Astrocyte of the hippocampus (primary cell): ENCODE data around the gene SCN1B.

Experiments used
- DNase-seq: peaks from one replicate; pipeline ENCODE4 v3.0.0; 2011; ENCODE audit warnings: low read depth, low spot score

SCN1B gene

GRCh38 chr19:35074426-35075201 lies 44.3 kb downstream of the SCN1B start:
- no peak for DNase-seq

DNA sequence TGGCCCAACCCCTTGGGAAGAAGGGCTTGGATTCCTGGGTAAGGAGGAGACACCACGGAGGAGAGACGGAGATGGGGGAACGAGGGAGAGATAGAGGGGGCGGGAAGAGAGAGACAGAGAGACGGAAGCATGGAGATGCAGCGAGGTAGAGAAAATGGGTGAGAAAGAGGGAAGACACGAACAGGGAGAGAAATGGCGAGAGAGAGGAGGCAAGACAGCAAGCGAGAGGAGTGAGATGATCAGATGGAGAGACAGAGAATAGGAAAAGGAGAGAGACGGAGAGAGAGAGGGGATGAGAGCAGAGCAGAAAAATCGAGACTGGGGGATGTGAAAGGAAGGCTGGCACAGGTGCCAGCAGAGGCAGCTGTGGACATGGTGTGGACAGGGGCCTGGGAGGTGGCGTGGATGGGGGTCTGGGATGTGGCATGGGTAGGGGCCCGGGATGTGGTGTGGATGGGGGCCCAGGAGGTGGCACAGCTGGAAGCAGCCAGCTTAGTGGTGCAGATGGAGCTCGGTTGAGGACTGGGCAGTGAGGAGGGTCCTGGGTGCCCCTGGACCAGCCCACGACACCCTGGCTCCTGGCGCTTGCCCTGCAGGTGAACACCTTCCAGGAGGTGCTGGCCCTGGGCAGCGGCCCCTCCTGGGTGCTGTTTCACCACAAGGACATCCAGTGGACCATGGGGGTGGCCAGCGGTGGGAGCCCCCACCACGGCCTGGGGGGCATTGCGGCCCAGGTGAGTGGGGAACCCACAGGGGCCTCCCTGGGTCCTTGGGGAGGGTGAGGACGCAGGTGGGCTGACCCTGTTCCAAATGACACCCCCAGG lies 45.1 kb downstream of the SCN1B start:
- no peak for DNase-seq

- no peak for DNase-seq
Measured at GRCh38 chr19:35076026-35076370, 45.7 kb downstream of the SCN1B start.

DNA sequence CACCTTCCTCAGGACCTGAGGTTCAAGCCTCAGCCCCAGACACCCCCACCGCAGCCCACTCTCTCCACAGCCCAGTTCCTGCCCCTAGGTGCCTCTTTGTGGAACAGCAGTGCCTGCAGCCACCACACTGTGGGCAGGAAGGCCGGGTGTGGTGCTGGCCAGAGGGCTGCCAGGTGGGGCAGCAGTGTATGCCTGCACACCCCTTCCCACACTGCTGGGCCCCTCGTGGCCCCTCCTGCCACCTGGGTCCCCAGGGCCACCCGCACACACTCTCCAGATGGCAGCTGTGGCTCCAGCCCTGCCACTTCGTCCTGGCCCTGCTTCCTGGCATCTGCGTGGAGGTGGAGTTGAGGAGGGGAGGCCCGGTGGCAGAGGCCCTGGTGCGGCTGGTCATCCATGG lies 46.4 kb downstream of the SCN1B start:
- DNase-seq = no peak

- no peak for DNase-seq
Measured at GRCh38 chr19:35077411-35078223, 47.3 kb downstream of the SCN1B start.

DNA sequence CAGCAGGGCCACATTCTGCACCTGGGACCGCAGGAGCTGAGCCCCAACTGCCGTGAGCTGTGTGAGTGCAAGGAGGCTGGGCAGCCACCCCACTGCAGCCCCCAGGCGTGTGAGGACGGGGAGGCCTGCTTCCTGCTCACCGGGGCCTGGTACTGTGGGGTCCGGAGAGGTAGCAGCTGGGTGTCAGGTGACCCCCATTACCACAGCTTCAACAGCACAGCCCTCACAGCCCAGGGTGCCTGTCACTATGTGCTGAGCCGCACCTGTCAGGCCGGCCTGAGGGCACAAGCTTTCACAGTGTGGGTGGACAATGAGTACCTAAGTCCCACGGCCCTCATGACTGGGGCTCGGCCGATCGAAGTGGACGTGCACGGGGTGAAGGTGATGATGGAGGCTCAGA lies 49.6 kb downstream of the SCN1B start:
- DNase-seq = no peak

GRCh38 chr19:35080613-35081170 lies 50.4 kb downstream of the SCN1B start:
- no peak for DNase-seq

DNA sequence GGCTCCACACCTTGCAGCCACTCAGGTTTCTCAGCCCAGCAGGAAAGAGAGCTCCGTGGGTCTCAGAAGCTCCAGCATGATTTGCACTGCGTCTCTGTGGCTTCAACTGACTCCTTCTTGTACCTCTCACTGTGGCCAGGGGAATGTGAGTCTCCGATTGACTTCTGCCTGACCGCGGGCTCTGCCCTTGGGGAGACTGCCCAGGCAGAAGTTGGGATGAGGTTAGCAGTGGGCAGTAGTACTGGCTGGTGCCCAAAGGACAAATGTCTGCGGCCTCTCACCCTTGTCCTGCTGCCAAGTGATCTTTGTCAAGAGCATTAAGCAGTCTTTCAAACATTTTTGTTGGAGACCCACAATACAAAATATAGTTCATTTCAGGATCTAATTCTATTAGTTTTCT lies 50.9 kb downstream of the SCN1B start:
- DNase-seq = no peak

DNA sequence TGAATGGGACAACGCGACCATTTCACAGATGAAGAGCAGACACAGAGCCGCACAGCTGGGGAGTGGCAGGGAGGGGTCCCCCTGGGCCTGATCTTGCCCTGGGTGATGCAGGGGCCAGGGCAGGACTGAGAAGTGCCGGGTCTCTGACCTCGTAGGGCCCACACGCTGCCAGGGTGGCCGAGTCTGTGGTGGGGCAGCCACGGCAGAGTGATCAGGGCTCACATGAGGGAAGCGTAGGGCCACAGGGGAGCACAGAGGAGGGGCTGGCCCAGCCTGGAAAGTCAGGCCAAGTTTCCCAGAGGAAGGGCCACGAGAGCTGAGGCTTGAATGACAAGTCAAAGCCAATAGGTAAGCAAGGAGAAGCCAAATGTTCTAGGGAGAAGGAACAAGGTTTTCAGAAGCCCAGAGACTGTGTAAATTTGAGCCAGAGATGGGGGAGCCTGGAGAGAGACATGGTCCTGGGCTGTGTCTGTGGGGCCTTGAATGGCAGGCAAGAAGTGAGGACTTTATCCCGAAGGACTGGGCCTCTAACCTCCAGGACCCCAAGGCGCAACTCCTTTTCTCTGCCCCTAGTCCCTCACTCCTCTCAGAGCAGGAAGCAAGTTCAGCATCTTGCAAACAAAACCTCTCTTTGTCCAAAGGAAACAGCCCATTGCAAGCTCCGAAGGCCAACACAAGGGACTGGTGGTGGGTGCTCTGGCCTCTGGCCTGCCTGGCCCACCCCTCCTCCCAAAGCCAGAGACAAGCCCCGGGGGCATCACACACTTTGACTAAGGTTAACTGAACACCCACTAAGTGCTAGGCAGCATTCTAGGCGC lies 53.6 kb downstream of the SCN1B start:
- DNase-seq = no peak

GRCh38 chr19:35084509-35084762 lies 54.2 kb downstream of the SCN1B start:
- DNase-seq = no peak

- DNase-seq = no peak
Measured at GRCh38 chr19:35085947-35086346, 55.7 kb downstream of the SCN1B start.

- no peak for DNase-seq
Measured at GRCh38 chr19:35086455-35086854, 56.2 kb downstream of the SCN1B start.

- no peak for DNase-seq
Measured at GRCh38 chr19:35087393-35087792, 57.1 kb downstream of the SCN1B start.

GRCh38 chr19:35088131-35088913 lies 58.1 kb downstream of the SCN1B start:
- DNase-seq = peak; percentile 82

- no peak for DNase-seq
Measured at GRCh38 chr19:35089554-35089953, 59.3 kb downstream of the SCN1B start.
